GM21717 (cell line): Measurements from ENCODE around the gene RABL3.
A peak's percentile ranks its signal among the peaks of the same experiment; 100 is the strongest.
"Not testable (repeated sequence)": the region's sequence is repeated elsewhere in the genome, so short reads cannot be mapped to it uniquely, and the experiment has no call there.

Source experiments
- ATAC-seq: cut with Tn5 transposase; IDR thresholded peaks from one replicate; pipeline ENCODE4 v1.9.1; 2021; ENCODE audit warnings: mild to moderate bottlenecking, moderate library complexity; ENCODE audit not compliant: unreplicated experiment

RABL3 gene

DNA sequence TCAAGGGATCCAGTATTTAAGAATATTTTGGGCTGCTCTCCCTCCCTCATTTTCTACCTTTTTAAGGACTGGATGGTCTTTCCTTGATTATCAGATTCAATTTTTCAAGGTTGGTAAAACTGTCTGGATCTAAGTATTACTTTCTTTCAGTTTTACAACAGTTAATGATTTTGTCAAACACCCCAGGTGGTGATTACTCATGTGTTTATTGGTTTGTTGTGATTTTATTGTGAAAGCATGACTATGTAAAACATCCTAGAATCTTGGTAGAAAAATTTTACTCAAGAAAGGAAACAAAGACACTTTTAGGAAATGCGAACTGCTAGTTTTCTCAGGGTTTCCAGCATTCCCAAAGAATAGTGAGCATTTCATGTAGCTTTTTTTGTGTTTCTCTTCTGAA is 7.5 kb upstream of the RABL3 start:
- no peak for ATAC-seq

DNA sequence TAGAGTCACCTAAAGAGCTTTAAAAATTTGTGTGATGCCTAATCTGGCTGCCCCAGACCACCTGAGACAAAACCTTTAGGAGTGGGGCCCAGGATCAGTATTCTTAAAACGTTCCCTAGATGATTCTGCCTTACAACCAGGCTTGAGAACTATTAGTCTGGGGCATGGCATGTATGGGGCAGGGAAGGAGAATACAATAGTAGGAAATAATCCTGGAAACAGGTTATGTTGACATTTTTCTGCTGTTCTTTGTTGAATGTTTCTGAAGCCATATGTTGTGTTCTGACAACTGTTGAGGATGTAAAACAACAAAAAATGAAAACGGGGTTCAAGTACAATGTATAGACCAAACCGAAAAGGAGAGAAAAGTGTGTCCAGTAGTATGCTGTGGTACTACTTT is 3.1 kb upstream of the RABL3 start:
- ATAC-seq = no peak

DNA sequence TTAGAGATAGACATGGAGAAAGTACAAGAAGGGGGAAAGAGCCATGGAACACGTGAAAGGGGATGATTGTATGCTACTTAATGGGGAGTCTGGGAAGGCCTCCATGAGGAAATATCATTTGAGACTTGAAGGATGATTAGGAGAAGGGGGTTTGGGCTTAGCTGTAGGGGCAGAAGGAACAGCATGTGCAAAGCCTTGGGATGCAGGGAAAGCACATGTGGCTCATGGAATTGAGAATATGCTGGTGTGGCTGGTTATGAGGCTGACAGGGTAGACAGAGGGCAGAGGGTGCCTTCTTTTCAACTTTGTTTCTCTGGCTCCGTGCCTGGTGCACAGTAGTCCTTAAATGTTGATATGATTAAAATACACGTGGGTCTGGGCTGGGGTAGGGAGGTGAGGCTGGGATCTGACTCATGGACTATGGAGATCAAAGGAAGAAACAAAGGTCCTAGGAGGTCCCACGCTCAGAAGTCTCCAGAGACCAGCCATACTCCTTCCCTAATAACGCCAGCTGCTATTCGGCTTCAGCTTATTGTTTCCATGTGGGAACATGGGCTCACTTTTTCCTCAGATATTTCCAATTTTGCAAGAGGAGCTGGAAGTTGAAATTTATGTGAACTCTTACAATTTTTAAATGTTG is 1.4 kb upstream of the RABL3 start:
- no peak for ATAC-seq

DNA sequence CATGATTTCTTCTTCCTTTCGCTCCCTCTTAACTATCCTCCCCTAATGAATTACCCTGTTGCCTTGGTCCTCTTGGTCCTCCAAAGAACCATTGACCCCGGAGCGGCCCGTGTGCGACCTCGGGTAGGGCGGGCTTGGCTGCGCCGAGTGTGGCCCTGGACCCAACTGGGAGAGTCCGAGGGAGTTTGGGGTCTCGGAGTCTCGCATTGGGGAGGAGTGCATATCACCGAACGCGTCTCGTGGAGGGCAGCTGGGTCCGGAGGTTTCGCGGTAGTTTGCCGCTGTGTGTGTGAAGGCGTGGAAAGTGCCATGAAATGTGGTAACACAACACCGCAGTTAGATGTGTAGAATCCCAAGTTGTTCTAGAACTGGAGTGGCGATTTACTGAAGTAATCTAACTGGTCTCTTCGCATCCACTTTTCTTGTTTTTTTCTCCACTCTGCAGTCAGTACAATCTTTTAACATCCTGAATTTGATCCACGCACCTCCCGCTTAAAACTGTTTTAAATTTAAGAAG is 591 bp upstream of the RABL3 start:
- ATAC-seq = peak; percentile 25

DNA sequence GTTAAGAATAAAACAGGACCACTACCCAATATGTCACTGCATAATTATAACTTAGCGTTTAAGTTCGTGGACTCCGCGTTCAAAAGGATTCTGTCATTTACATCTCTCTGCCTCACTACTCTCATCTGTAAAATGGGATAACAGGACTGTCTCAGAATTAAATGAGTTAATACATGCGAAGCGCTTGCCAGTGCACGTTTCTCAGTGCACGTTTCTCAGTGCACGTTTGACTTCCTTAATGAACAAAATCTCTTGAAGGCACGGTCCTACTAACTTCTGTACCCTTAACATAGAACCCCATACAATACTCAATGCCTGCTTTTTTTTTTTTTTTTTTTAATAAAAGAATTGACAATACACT is 499 bp downstream of the RABL3 start:
- peak; percentile 21 for ATAC-seq

DNA sequence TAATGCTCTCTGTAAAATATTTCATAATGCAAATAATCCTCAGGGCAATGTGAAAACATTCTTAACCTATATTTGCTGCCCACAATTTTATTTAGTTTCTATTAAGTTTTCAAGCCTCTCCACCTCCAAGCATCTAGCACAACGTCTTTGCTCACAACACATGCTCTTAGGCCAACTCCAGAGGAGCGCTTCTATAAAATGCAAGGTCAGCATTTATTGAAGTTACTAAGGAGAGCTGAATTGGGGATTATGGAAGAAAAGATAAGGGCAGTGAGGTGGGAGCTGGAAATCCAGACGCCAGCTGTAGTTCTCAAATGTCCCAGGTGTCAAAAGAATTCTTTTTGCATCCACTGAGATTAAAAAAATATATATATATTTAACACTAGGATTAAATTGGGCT is 996 bp downstream of the RABL3 start:
- no peak for ATAC-seq

DNA sequence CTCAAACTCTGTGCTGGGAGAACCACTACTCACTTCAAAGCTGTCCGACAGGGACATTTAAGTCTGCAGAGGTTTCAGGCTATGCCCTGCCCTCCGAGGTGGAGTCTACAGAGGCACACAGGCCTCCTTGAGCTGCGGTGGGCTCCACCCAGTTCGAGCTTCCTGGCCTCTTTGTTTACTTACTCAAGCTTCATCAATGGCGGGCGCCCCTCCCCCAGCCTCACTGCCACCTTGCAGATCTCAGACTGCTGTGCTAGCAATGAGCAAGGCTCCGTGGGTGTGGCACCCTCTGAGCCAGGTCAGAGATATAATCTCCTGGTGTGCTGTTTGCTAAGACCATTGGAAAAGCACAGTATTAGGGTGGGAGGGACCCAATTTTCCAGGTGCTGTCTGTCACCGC is 4.3 kb downstream of the RABL3 start:
- not testable (repeated sequence) for ATAC-seq

DNA sequence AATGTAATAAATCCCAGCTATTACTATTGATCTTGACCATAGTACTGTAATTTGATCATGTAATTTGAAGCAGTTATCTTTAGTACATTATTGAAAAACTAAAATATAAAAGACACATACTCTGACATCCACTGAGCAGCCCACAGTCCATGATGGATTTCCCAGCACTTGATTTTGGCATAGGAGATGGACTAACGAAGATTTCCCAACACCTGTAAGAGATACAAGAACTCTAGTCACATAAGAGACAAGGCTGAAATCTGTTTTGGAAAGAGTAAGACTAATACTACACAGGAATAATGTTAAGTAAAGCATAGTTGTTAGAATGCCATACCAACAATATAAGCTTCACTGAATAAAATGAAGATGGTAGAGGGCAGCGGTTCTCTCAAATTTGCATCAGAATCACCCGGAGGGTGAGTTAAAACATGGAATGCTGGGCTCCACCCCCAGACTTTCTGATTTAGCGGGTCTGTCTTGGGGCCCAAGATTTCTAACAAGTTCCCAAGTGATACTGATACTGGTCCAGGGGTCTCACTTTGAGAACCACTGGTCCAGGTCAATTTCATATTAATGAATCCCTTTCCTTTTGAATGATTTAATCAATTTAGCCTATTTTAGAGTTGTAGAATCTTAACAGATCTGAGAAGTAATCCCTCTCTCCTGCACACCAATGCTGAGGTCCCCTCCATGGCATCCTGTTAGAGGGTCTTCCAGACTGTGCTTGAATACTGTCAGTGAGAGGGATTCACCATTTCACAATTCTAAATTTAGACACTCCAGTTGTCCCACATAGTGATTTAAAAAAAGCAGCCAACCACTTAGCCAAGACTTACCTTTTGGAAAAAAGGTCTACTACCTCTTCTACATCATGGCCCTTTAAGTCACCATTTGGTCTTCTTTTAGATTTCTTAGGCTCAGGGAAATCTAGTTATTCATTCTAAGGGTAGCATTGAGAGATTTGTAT is 11.5 kb downstream of the RABL3 start:
- ATAC-seq = no peak

DNA sequence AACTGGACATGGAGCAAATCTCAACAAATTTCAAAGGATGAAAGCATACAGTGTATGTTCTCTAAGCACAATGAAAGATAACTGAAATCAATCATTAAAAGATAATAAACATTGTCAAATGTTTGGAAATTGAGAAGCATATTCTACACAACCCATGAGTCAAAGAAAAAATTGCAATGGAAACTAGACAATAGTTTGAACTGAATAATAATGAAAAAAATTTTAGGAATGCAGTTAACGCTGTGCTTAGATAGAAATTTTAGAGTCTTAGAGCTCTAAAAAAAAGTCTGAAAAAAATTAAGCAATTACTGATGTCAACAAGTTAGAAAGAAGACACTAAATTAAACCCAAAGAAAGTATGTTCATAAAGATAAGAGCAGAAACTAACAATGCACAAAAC is 15.5 kb downstream of the RABL3 start:
- ATAC-seq = no peak

DNA sequence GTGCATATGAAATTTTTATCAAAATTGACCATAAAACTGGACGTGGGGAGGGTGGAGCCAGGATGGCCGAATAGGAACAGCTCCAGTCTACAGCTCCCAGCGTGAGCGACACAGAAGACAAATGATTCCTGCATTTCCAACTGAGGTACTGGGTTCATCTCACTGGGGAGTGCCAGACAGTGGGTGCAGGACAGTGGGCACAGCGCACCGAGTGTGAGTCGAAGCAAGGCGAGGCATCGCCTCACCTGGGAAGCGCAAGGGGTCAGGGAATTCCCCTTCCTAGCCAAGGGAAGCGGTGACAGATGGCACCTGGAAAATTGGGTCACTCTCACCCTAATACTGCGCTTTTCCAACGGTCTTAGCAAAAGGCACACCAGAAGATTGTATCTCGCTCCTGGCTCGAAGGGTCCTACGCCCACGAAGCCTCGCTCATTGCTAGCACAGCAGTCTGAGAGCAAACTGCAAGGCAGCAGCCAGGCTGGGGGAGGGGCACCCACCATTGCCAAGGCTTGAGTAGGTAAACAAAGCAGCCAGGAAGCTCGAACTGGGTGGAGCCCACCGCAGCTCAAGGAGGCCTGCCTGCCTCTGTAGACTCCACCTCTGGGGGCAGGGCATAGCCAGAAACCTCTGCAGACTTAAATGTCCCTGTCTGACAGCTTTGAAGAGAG is 23.0 kb downstream of the RABL3 start:
- ATAC-seq = not testable (repeated sequence)

DNA sequence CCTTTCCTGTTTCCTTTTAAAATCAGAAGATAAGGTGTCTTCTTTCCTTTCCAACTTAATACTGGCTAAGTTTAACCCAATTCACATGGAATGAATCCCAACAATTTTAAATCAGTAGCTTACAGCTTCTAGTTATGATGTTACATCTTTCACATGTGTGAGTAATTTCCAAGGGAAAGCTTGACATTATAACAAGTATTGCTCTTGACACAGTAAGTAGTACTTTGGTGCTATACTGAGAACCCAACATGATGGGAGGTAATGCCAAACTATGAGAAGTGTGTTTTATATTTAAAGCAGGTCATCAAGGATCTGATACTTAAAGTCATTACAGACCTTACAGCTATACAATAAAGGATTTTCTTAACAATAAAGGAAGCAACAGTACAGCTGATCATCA is 29.1 kb downstream of the RABL3 start:
- ATAC-seq = no peak

DNA sequence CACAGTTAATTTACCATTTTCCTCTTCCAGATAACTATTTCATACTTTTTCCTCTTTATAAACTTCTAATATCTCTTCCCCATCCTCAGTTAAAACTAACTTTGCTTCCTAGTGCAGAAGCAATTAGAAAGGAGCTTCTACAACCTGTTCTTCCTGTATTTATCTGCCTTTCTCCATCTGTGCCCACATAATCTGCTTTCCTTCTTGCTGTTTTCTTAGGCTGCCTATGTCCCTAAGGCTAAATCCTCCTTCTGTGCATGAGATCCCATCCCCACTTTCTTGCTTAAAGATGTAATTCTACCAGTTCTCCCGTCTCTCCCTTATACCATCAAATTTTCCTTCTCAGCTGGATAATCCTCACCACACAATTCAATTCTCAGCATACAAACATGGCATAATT is 31.9 kb downstream of the RABL3 start:
- ATAC-seq = no peak

DNA sequence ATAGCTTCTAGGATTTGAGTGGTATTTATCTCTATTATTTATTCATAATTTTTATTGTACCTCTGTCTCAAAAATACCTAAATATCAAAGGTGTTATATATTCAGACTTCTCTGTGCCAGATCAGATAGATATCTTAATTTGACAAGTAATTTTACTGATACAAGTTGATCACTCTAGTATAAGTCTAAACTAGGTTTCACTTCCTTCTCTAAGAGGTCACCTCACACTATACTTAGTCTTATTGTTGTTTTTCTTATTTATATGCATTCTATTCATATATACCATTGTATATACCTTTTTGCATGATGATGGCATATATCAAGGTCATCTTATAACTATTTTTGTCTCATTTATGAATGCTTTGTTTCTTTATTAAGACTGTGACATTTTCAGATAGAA is 33.9 kb downstream of the RABL3 start:
- no peak for ATAC-seq

DNA sequence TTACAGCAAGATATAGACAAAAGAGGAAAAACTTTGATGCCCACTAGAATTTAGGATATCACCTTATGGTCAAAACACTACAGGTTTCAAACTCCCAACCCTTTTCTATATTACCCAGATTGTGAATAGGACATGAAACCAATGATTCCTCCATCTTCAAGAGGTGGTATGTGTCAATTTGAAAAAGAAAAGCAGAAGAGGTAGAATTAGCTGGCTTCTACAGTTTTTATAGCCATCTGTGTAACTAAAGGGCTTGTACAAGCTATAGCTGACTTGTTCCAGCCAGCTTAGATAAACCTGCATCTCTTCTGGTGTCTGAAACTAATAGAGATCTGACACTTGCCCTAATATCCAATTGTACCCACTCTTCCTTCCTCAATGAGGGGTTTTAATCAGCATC is 35.4 kb downstream of the RABL3 start:
- ATAC-seq = no peak

DNA sequence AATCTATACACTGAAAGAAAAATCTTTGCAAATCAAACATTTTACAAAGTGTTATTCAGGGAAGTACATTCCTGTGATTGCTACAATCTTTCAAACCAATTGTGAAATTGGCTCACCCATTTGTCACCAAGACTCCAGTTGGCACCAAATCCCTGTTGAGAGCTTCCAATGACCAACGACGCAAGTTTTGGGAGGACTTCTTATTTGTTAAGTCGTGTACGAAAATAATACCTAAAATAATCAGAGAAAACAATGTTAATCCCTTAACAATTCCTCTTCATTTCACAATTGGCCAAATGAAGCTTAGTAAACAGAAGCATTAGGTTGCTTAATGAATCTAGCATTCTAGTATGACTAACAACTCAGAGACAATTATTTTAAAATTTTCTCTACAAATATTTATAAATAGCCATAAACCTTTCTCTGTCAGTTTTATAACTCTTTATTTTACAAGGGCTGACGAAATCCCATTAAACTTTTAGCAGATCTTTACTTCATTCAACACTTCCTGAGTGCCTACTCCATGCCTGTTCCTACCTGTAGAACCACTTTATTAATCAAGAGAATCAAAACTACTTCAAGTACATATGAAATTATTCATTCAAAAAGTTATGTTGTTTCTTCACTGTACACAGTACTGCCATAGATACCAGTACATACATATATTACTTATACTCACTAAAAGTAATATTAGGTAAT is 36.3 kb downstream of the RABL3 start:
- ATAC-seq = no peak

DNA sequence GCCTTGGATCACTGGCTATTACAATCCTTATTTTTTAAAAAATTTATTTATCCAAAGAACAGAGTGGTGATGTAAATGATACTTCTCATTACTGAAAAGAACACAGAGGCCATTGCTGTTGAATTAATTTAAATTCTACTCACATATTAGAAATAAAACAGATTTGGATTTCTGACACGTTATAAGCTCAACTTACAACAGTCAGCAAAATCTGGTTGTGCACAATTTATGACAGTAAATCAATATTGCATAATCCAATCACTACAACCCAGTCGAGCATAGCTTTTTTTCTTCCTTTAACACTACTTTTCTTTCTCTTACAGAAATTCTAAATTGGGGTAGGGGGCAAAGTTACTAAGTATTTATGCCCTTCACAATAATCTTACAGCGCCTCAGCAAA is 43.0 kb downstream of the RABL3 start:
- ATAC-seq = no peak

DNA sequence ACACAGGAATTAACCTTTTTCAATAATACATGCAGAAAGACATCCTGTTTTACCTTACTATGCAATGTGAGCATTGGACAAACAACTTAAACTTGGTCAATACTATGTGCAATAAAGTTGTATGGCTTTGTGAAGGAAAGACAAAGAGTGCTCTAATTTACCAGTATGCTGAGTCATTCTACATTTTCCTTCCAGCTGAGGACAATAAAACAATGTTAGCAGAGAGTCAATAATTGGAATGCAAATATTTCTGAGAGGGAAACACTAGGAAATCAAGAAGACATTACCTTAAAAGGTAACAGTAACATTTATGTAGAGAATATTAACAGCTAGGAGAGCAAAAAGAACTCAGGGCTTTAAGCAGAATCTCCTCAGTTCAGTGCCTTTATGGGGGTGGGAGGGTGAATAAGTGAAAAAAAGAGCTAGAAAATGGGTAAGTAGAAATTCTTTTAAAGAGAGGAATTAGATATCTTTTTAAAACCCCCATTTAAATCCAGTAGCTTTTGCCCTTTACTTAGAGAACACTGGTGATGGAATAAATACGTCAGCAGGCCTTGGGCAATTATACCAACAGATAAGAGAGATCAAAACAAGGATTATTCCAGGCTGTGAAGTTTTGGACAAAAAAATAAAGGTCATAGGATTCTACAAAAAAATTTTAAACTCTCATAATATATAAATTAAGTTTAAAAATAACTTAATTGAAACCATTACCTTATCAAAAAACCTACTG is 48.7 kb downstream of the RABL3 start:
- no peak for ATAC-seq

DNA sequence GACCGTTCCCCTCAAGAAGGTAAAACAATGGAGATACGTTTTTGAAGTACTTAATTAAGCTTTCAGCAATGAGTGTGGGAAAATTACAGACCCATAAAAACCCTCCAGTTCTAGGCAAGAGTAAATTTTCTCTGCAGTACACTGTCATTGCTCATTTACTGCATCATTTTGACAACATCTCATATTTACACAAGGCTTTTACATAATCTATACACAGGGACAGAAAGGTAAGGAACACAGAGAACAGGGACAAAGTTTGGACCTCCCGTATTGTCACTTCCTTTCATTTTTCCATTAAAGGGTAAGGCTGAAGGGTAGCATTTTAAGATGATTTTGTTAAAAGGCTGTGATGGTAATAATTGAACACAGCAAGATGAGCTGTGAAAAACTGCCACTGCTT is 52.9 kb downstream of the RABL3 start:
- ATAC-seq = no peak

DNA sequence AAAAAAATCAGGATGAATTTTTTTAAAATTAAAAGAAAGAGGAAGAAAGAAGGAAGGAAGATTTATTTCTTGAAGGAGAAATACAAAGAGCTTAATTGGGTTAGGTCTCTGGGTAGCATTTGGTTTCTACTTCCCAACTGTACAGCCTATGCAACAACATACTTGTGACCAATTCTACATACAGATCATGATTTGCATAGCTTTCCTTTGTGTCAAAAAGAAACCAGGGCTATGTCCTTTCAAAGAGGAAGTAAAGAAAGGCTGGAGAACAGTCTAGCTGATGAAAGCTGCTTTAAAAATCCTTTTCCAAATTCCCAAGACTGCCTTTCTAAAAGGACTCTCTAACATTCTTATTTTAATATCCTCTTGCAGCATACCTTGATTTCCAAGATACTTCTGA is 54.2 kb downstream of the RABL3 start:
- ATAC-seq = peak; percentile 99

DNA sequence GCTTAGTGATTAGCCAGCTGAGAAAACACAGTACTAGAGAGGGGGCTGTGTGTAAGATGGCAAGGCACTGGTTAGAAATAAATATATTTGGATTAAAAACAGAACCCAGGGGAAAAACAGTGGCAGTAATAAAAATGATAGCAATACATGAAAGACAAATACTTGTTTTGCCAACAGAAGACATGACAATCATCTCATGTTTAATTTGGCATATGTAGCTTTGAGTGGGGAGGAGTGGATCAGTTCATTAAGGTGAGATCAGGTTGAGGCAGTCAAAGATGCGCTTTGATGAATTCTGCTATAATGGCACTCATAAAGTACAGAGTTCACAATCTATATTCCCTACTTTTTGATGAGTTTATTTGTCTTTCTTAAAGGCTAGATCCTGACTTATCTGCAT is 56.9 kb downstream of the RABL3 start:
- ATAC-seq = no peak
